GM18520 (cell line): Measurements from ENCODE around the gene MRPS11.
"Not testable (repeated sequence)": the region's sequence is repeated elsewhere in the genome, so short reads cannot be mapped to it uniquely, and the experiment has no call there.

Source experiments
- ATAC-seq: cut with Tn5 transposase; IDR thresholded peaks from one replicate; pipeline ENCODE4 v1.9.1; 2021; ENCODE audit not compliant: unreplicated experiment

The MRPS11 gene

DNA sequence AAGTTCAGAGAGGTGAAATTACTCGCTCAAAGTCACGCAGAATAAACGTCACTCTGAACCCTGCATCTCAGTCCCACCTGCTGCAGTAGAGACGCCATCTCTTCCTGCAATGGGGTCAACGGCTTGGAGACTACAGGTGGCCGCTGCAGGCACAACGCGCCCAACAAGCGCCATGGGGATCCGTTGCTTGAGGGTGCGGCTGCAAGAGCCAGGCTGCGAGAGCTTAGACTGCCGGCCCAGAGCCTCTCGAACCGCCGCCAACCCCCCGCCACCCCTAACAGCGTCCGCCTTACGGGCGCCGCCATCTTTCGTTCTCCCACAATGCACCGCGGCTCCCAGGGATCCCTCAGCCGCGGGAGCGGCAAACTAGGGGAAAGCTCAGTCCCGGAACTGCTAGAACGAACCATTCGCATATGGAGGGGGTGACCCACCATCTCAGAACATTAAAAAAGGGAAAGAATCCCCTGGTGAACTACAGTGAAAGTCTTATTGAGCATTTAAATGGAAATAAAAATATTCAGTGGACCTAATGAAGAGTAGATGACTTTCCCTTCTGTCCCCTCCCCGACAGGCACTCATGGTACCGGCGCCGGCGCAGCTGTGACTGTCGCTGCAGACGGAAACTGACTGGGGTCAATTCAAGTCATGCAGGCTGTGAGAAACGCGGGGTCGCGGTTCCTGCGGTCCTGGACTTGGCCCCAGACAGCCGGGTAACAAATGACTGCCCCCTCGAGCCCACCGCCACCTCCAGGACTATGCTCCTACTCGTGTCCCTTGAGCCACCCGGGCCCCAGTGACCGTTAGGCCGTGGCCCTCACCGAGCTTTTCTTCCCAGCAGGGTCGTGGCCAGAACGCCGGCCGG is at the start of gene MRPS11, which contains the start of gene MRPL46:
Gene MRPS11 (plus strand): TSS at position 636 of the 862 bp plus-strand sequence. CDS start 10 bp downstream, at position 646.
Gene MRPL46 (minus strand): TSS at position 316 of the 862 bp plus-strand sequence. CDS start 11 bp downstream, at position 305.
- ATAC-seq: peak; percentile 83

DNA sequence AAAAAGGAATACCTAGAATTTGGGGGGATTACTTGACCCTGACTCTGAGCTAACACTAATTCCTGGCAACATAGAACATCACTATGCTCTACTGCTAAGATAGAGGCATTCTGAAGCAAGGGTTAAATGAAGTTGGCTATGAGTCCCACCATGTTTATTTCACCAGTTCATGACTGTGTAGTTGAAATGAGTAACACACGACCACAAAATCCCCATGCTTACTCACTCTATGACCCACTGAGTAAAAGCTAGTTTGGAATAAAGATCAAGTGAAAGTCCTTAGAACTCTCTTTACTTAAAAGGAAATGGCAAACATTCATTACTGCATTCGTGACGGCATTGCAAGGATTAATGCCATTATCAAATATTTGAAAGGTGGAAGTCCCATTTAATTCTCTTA is 47.7 kb upstream of the MRPS11 start:
- peak; percentile 55 for ATAC-seq

DNA sequence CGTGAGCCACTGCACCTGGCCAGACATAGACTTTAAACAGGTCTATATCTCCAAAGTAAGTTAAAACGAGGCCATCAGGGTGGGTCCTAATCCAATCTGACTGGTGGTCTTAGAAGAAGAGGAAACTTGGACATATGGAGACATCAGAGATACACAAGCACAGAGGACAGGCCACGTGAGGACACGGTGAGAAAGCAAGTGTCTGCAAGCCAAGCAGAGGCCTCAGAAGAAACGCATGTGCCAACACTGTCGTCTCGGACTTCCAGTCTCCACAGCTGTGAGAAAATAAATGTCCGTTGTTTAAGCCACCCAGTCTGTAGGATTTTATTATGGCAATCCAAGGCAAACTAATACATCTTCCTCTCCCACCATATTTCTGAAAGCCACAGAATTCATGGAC is 44.2 kb upstream of the MRPS11 start:
- ATAC-seq: no peak

DNA sequence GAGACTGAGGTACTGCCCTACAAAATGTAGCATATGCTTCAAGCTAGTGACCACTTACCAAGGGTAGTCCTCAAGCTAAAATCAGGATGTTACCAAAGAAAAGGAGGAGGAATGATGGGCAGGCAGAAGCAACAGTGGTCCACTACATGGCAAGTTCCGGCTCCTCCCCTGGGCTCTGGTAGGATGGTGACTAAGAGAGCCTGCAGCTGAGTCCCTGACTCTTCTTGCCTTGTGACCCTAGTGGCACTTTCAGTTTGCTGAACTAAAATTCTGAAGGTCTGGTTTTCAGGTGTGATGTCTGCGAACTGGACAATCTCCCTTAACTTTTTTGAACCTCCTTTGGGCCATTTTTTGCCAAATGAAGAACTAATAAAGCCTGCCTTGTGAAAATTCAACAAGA is 41.2 kb upstream of the MRPS11 start:
- ATAC-seq: no peak

DNA sequence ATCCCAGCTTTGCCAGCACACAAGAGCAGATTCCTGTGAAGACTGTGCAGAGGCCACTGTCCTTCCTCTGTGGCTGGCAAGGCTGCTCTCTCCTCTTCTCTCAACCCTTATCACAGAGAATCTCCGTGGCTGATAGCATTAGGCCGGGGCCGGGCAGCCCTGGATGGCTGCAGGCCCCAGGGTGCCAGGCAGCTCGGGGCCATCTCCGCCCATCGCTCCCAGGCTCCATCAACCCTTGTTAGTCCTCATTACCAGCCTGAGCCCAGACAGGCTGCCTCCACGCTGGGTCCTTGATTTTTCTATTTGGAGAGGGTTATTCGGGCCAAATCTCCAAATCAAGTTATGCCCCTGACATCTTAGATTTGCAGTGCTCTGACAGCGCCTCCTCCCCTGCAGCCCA is 39.5 kb upstream of the MRPS11 start:
- no peak for ATAC-seq

DNA sequence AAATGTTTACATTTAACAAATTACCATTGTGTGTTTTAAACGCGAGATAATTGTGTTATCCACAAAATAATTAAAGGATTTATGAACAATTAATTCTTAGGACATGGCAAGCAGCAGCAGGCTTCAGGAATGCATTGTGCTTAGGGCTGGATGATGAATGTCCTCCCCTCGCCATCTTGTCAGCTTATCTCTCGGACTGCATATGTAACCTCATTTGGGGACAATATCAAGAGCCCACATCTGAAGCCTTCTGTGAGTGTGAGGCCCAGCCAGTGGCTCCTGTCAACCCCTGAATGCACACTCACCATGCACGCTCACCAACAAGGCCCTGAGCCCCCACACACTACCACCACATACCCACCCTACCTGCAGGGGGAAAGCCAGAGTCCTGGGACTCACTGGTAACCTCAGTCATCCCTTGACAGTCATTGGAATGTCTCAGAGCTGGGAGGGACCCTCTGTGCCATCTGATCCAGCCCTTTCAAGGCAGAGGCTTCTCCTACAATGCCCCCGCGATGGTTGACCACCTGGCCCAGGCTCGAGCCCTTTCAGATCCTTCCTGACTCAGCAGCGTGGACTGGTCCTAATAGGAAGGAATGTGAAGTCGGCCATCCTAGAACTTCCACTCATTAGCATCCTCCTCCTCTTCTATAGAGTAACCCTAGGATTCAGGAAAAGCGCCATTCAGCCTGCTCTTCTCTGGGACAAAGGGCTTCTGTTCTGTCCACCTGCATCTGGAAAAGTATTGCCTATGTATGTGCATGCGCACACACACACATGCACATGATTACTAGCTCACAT is 38.5 kb upstream of the MRPS11 start:
- ATAC-seq: no peak

DNA sequence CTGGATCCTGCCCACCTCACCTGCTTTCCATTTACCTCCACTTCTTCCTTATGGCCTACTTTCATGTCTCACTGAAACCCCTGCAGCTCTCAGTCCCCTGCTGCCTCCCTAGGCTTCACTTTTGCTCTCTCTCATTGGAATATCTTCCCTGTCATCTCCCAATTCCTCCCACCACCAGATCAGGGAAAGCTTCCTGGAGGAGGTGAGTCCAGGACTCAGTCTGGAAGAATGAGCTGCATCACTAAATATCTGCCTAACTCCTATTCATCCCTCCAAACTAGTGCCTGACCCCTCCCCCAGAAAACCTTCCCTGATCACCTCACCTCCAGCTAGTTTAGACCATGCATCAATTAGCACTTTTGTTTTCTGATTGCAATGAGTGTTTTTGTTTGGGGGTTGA is 37.5 kb upstream of the MRPS11 start:
- ATAC-seq: no peak

DNA sequence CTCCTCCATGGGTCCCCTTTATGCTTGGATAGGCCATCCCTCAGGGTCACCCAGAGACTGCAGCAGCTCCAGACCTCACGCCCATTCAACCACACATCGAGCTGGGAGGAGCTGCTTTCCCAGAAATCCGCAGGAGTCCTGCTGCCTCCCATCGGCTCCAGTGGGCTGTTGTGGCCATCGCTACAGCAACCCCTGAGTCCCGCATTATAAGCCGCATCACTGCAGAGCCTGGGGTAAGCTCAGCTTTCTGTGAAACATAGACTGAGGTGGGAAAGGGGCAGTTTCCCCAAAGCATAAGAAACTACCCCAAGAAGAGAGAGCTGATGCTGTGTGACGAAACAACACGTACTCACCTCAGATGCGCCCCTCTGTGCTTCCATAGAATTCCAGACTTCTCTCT is 36.1 kb upstream of the MRPS11 start:
- no peak for ATAC-seq

DNA sequence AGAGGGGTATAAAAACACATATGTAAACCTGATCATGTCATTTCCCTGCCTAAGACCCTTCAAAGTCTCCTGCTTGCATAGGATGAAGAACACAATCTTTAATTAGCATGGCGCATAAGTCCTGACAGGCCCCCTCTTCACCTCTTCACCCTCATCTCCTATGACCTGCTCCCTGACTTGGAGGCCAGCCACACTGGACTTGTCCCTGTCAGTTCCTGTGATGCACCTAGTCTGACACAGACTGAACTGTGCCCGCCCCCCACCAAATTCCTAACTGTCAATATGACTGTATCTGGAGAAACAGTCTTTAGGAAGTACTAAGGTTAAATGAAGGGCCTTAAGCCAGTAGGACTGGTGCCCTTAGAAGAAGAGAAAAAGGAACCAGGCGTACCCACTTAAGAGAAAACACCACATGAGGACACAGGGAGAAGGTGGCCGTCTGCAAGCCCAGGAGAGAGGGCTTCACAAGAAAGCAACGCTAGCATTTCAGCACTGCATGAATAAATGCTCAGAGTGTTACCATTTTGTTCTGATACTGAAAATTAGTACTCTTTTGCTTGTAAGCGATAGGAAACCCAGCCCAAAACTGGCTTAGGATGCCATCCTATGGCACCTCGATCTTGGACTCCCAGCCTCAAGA is 34.3 kb upstream of the MRPS11 start:
- ATAC-seq: no peak

DNA sequence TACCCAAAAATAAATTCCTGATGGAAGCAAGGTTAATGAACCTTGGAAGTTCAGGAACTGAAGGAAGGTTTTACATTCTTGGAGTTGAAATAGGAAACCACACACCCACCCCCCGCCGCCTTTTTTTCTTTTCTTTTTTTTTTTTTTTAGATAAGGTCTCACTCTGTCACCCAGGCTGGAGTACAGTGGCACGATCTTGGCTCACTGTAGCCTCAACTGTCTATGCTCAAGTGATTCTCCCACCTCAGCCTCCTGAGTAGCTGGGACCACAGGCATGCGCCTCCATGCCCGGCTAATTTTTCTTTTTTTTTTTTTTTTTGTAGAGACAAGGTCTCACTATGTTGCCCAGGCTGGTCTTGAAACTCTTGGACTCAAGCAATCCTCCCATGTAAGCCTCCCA is 33.4 kb upstream of the MRPS11 start:
- ATAC-seq: not testable (repeated sequence)

DNA sequence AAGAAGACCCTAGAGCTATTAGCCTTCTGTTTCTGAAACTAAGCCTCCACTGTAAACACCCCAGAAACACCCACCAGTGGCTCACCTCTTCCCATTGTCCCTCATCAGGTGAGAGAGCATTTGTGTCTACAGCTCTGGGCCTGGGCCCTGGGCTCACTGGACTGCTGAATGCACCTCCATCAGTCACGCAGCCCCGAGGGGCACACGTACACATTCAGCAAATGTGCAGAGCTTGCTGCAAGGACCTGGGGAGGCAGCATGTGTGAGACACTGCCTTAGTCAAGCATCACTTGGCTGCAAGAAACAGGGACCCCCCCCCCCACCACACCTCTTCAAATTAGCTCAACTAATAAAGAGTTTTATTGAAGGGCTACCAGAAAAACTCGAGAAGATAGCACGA is 29.3 kb upstream of the MRPS11 start:
- ATAC-seq: no peak

DNA sequence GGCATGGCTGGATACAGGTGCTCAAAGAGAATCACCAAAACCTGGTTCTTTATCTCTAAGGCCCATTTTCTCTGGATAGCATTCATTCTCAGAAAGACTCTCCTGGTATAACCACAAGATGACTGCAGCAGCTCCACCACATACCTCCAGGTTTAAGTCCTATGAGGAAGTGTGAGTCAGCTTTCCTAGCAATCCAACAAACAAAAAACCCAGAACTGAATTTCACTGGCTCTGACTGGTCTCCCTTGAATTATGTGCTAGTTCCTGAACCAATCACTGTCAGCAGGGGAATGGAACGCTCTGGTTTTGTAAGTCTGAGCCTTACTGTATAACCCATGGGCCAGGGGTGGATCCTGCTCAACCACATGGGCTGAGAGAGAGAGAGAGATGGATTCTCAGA is 27.5 kb upstream of the MRPS11 start:
- no peak for ATAC-seq

DNA sequence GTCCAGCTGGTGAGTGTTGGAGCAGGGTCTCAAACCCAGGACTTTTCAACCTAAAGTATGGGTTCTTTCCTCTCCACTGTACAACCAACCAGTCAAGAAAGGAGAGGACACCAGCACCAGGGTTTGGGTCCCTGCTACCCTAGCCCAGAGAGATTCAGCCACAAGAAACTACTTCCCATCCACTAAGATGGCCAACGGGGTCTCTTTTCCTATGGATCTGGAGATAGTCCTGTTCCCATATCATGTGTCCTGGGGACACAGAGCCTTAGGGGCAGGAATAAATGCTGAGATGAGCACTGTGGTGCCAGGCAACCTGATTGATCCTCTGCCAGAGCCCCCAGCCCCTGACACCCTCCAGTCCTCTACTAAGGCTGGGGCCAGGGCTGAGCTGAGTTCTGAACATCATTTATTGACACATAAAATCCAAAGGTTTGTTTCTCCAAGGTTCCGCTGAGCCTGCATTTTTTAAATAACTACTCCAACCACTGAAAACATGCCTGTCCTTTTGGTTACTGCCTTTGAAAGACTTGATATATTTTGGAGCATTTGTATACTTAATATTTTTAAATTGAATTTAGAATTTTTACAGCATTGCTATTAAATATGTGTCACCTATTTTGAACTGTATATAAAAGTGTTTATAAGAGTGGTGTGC is 26.3 kb upstream of the MRPS11 start:
- no peak for ATAC-seq

DNA sequence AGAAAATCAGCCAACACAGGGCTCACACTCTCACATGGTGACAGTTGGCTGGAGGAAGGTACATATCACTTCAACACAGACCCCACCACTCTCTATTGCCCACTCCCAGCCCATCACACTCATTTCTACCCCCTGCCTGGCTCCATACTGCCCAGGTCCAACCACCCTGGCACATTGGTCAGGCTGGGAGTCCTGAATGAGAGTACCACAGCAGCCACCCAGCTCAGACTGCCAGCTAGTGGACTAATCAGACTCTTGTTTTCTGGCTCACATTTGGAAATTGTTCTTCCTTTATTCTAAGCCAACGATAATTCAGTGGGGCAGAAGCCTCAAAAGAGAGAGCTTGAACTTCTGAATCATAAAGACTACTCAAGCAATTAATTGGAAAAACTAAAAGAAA is 20.3 kb upstream of the MRPS11 start:
- no peak for ATAC-seq

DNA sequence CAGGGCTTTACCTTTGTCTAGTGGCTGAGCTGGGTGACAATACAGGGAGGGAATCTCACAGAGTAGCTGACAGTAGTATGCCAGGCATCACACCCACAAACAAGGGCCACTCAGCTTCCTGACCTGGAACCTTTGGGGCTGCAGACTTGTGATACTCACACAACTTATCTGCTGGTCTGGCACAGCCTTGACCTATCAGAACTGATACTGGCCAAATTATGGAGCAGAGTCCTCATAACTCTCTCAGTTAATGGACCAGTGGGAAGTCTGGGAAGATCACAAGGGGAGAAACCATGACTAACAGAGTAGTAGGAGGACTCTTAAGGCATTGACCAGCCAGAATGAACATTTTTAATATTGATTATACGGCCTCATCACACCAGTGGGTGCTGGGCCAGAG is 19.8 kb upstream of the MRPS11 start:
- ATAC-seq: no peak

DNA sequence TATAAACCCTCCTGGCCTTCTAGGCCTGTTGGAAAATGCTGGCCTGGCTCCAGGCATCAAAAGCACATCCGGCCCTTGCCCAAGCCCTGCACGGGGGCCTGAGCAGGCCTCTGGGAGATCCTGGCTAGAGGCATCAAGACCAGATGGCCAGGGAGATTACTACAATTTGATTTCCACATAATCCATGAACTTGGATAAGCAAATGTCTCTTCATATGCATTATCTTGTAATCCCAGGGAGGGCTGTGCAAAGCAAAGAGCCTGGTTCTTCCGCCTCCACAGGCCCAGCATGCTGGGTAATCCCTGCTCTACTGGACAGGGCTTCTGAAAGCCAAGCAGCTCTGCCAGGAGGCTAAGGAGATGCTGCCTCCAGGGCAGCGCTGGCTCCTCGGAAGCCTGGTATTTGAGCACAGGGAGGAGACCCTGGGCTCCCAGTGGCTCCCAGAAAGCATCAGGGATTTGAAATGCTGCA is 18.5 kb upstream of the MRPS11 start:
- ATAC-seq: no peak

DNA sequence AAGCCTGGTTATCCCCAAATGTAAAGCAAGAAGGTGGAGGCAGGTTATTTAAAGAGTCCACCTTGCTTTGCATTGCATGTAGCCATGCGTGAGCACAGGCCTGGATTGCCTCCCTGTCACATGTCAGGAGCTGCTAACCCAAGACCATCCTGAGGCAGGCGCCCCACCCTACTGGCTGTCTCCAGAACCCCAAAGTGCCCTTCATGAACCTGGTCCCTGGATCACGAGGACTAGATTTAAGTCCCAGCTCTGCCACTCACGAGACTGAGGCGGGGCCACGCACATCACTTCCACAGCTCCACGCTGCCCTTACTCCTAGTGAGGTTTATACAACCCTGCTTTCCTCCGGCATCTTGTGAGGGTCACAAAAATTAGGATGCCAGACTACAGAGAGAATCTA is 17.9 kb upstream of the MRPS11 start:
- ATAC-seq: no peak

DNA sequence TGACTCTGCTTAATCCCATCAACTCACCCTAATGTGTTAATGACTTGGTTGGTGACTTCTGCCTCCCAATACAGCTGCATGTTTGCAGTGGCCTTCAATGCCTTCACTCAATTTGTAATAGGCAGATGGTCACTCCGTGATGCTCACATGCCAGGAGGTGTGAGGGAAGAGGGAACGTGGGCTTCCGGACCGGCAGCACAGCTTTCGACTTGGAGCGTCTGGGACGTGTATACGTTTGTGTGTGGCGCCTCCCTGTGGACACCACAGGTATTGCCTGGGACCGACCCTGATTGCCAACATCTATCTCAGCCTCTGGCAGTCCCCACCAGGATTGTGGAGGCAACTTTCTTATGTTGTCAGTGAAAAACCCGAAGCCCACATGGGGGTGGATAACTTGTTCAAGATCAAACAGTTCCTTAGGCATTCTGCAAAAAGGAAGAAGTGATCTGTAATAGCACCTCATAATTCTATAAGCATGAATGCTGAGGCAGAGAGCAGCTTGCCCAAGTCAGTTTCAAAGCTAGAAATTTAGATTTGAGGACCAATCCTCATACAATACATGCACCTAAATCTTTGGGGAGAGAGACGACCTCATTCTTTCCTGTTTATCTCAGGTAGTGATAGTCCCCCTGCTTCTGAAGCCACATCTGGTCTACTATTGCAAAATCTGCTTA is 17.2 kb upstream of the MRPS11 start:
- no peak for ATAC-seq

DNA sequence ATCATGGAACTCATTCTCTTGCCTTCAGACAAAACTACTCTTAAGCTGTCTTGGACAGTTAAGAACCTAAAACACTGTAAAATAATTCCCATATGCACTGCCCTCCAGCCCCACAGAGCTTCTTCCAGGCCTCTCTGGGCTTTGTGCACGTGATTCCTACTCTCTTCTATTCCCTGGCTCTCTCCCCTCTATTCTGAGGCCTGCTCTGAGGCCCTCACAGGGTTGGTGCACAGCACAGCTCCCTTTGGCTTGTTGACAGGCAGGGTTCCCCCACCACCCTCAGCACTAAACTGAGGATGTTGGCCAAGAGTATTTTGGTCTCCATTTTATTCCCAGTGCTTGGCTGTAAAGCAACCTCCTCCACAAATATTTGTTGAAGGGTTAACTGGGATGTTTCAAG is 13.9 kb upstream of the MRPS11 start:
- ATAC-seq: no peak

DNA sequence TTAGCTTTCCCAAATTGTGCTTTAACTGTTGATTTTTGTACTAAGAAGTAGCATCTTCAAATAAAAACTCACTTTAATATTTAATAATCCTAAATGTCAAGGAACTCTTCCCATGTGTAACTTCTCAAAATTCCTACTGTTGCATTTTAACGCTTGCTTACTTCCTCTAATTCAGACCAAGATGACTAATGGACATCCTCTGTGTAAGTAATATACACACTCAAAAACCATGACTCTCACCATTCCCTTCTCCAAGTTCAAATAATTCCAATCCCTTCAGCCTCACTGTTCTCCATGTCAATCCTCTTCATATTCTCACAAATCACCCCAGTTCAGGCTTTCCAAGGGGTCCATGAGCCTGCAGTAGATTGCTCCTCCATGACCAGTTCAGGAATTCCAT is 13.3 kb upstream of the MRPS11 start:
- no peak for ATAC-seq
